Activated naive CD8-positive, alpha-beta T cell treated with anti-CD3 and anti-CD28 coated beads, Interleukin-2, amount 50 U/mL, for 24 hours (primary cell): ENCODE data around the gene RPL31.

ENCODE experiments used
- ATAC-seq: fragments of 150-1000 bp; cut with Tn5 transposase; one replicate; pipeline ENCODE4 v1.10.0; 2021
- DNase-seq: peaks from one replicate; pipeline ENCODE4 v3.0.0; 2021
- H3K27ac Mint-ChIP-seq: one replicate; pipeline ENCODE4 v1.8.0; 2021; ENCODE audit warnings: mild to moderate bottlenecking, mixed read lengths
- H3K27me3 Mint-ChIP-seq: one replicate; pipeline ENCODE4 v1.8.0; 2021; ENCODE audit warnings: mixed read lengths
- H3K36me3 Mint-ChIP-seq: one replicate; pipeline ENCODE4 v1.8.0; 2021; ENCODE audit warnings: low read depth, mixed read lengths
- H3K4me1 Mint-ChIP-seq: one replicate; pipeline ENCODE4 v1.8.0; 2021; ENCODE audit warnings: mixed read lengths
- H3K4me3 Mint-ChIP-seq: one replicate; pipeline ENCODE4 v1.8.0; 2021; ENCODE audit warnings: mild to moderate bottlenecking, moderate library complexity, mixed read lengths
- H3K9me3 Mint-ChIP-seq: one replicate; pipeline ENCODE4 v1.8.0; 2021; ENCODE audit warnings: mixed read lengths

The RPL31 gene

GRCh38 chr2:101001691-101002561 is at the start of gene RPL31:
Gene RPL31 (plus strand): TSS chr2:101002289. CDS start chr2:101002702, 413 bp downstream.
- H3K27me3 Mint-ChIP-seq, result no peaks in the 10 kb centered on the region
- H3K4me3 Mint-ChIP-seq, result peak within 1 kb of the TSS; percentile 96
- H3K27ac Mint-ChIP-seq, result peak within 1 kb of the TSS; percentile 99
- no peaks in the 10 kb centered on the region for H3K9me3 Mint-ChIP-seq
- H3K36me3 Mint-ChIP-seq, result peaks cover 48% of the 10 kb centered on the region
- peak; percentile 96 for DNase-seq
- peaks cover 46% of the 10 kb centered on the region for H3K4me1 Mint-ChIP-seq
- ATAC-seq, result peak; percentile 88

- Mint-ChIP-seq H3K4me3 (no peak overlapping the region), H3K36me3 (no peaks in the 10 kb centered on the region), H3K4me1 (peaks cover 22% of the 10 kb centered on the region), H3K9me3 (no peaks in the 10 kb centered on the region), H3K27ac (peak overlapping the region; percentile 75), H3K27me3 (no peaks in the 10 kb centered on the region)
- ATAC-seq (peak; percentile 34), DNase-seq (no peak)
Observed at GRCh38 chr2:100952512-100952911, 49.6 kb upstream of the RPL31 start.

- Mint-ChIP-seq H3K27me3 (no peaks in the 10 kb centered on the region), H3K4me1 (peaks cover 22% of the 10 kb centered on the region), H3K36me3 (no peaks in the 10 kb centered on the region), H3K9me3 (no peaks in the 10 kb centered on the region), H3K27ac (no peak overlapping the region), H3K4me3 (no peak overlapping the region)
- DNase-seq, result peak; percentile 13
- ATAC-seq, result peak; percentile 70
Observed at GRCh38 chr2:100953406-100954043, 48.6 kb upstream of the RPL31 start.

- Mint-ChIP-seq H3K27ac (no peak overlapping the region), H3K27me3 (no peaks in the 10 kb centered on the region), H3K36me3 (no peaks in the 10 kb centered on the region), H3K4me3 (no peak overlapping the region), H3K9me3 (no peaks in the 10 kb centered on the region), H3K4me1 (peaks cover 22% of the 10 kb centered on the region)
- no peak for DNase-seq
- ATAC-seq, result no peak
Observed at GRCh38 chr2:100954044-100954420, 48.1 kb upstream of the RPL31 start.

GRCh38 chr2:100955226-100955625 is 46.9 kb upstream of the RPL31 start:
- H3K4me3 Mint-ChIP-seq, result no peak overlapping the region
- no peak for DNase-seq
- ATAC-seq, result no peak
- no peaks in the 10 kb centered on the region for H3K27me3 Mint-ChIP-seq
- H3K36me3 Mint-ChIP-seq, result no peaks in the 10 kb centered on the region
- no peak overlapping the region for H3K27ac Mint-ChIP-seq
- H3K9me3 Mint-ChIP-seq, result no peaks in the 10 kb centered on the region
- H3K4me1 Mint-ChIP-seq, result peaks cover 22% of the 10 kb centered on the region

- no peak for DNase-seq
- Mint-ChIP-seq H3K4me1 (peaks cover 22% of the 10 kb centered on the region), H3K27ac (no peak overlapping the region), H3K4me3 (no peak overlapping the region), H3K36me3 (no peaks in the 10 kb centered on the region), H3K27me3 (no peaks in the 10 kb centered on the region), H3K9me3 (no peaks in the 10 kb centered on the region)
- no peak for ATAC-seq
Observed at GRCh38 chr2:100956081-100956480, 46.0 kb upstream of the RPL31 start.

GRCh38 chr2:100957996-100958653 is 44.0 kb upstream of the RPL31 start:
- H3K4me1 Mint-ChIP-seq, result peaks cover 9% of the 10 kb centered on the region

GRCh38 chr2:100959225-100959880 is 42.7 kb upstream of the RPL31 start:
- no peaks in the 10 kb centered on the region for H3K4me1 Mint-ChIP-seq
- no peaks in the 10 kb centered on the region for H3K27me3 Mint-ChIP-seq
- DNase-seq (no peak), ATAC-seq (no peak)
- H3K36me3 Mint-ChIP-seq, result no peaks in the 10 kb centered on the region
- no peaks in the 10 kb centered on the region for H3K9me3 Mint-ChIP-seq
- H3K27ac Mint-ChIP-seq, result no peak overlapping the region
- no peak overlapping the region for H3K4me3 Mint-ChIP-seq

More at GRCh38 chr2:100957996-100958653, 44.0 kb upstream of the RPL31 start:
- no peaks in the 10 kb centered on the region for H3K36me3 Mint-ChIP-seq
- no peaks in the 10 kb centered on the region for H3K9me3 Mint-ChIP-seq
- H3K27me3 Mint-ChIP-seq, result no peaks in the 10 kb centered on the region
- DNase-seq (no peak), ATAC-seq (no peak)
- H3K4me3 Mint-ChIP-seq, result no peak overlapping the region
- no peak overlapping the region for H3K27ac Mint-ChIP-seq

- Mint-ChIP-seq H3K27me3 (no peaks in the 10 kb centered on the region), H3K9me3 (no peaks in the 10 kb centered on the region), H3K4me3 (no peak overlapping the region), H3K36me3 (no peaks in the 10 kb centered on the region), H3K4me1 (no peaks in the 10 kb centered on the region), H3K27ac (no peak overlapping the region)
- ATAC-seq, result no peak
- DNase-seq, result no peak
Observed at GRCh38 chr2:100960688-100961087, 41.4 kb upstream of the RPL31 start.

- no peaks in the 10 kb centered on the region for H3K9me3 Mint-ChIP-seq
- H3K27ac Mint-ChIP-seq, result no peak overlapping the region
- H3K4me3 Mint-ChIP-seq, result no peak overlapping the region
- no peaks in the 10 kb centered on the region for H3K27me3 Mint-ChIP-seq
- H3K4me1 Mint-ChIP-seq, result no peaks in the 10 kb centered on the region
- H3K36me3 Mint-ChIP-seq, result no peaks in the 10 kb centered on the region
- no peak for DNase-seq
- no peak for ATAC-seq
Observed at GRCh38 chr2:100962366-100963025, 39.6 kb upstream of the RPL31 start.

GRCh38 chr2:100963026-100963375 is 39.1 kb upstream of the RPL31 start:
- no peaks in the 10 kb centered on the region for H3K27me3 Mint-ChIP-seq
- no peak overlapping the region for H3K27ac Mint-ChIP-seq

GRCh38 chr2:100964222-100964621 is 37.9 kb upstream of the RPL31 start:
- H3K9me3 Mint-ChIP-seq, result no peaks in the 10 kb centered on the region
- no peak overlapping the region for H3K4me3 Mint-ChIP-seq
- no peak overlapping the region for H3K27ac Mint-ChIP-seq
- H3K36me3 Mint-ChIP-seq, result no peaks in the 10 kb centered on the region
- H3K4me1 Mint-ChIP-seq, result no peaks in the 10 kb centered on the region
- ATAC-seq (no peak), DNase-seq (no peak)
- H3K27me3 Mint-ChIP-seq, result no peaks in the 10 kb centered on the region

More at GRCh38 chr2:100963026-100963375, 39.1 kb upstream of the RPL31 start:
- ATAC-seq, result no peak
- no peaks in the 10 kb centered on the region for H3K9me3 Mint-ChIP-seq
- H3K4me3 Mint-ChIP-seq, result no peak overlapping the region
- no peaks in the 10 kb centered on the region for H3K4me1 Mint-ChIP-seq
- H3K36me3 Mint-ChIP-seq, result no peaks in the 10 kb centered on the region
- DNase-seq, result no peak

GRCh38 chr2:100964681-100965169 is 37.4 kb upstream of the RPL31 start:
- no peak overlapping the region for H3K27ac Mint-ChIP-seq

GRCh38 chr2:100965596-100965995 is 36.5 kb upstream of the RPL31 start:
- no peak for ATAC-seq
- H3K4me1 Mint-ChIP-seq, result no peaks in the 10 kb centered on the region
- no peak for DNase-seq
- no peak overlapping the region for H3K4me3 Mint-ChIP-seq
- H3K9me3 Mint-ChIP-seq, result no peaks in the 10 kb centered on the region
- H3K27me3 Mint-ChIP-seq, result no peaks in the 10 kb centered on the region
- no peaks in the 10 kb centered on the region for H3K36me3 Mint-ChIP-seq
- H3K27ac Mint-ChIP-seq, result no peak overlapping the region

More at GRCh38 chr2:100964681-100965169, 37.4 kb upstream of the RPL31 start:
- no peaks in the 10 kb centered on the region for H3K27me3 Mint-ChIP-seq
- no peaks in the 10 kb centered on the region for H3K9me3 Mint-ChIP-seq
- H3K4me1 Mint-ChIP-seq, result no peaks in the 10 kb centered on the region
- no peak for ATAC-seq
- no peak for DNase-seq
- H3K4me3 Mint-ChIP-seq, result no peak overlapping the region
- no peaks in the 10 kb centered on the region for H3K36me3 Mint-ChIP-seq
